Panc1 (cell line): ENCODE data around the gene CCDC83. TPM values are rescaled to one million over a fixed set of nuclear protein-coding genes. Genes with fewer than 3 reads are reported as not detected.
"Not testable (repeated sequence)": the region's sequence is repeated elsewhere in the genome, so short reads cannot be mapped to it uniquely, and the experiment has no call there.

Experiments
- ATAC-seq: fragments of 200-7000 bp; cut with Tn5 transposase; 2 replicates; pipeline ENCODE4 v1.9.1; 2020; ENCODE audit warnings: mild to moderate bottlenecking, moderate library complexity
- BruUV-seq: library from RNA; stranded (reverse); fragments of 400-500 nt; replicated peaks from 2 replicates; lab custom pipeline; 2021; lab: Mats Ljungman, UMichigan
- CTCF ChIA-PET: fragments of 300-600 bp; sonication (Branson Sonifier 250); formaldehyde crosslinking; loops from one replicate; lab custom pipeline; 2022; ENCODE audit warnings: antibody characterized with exemption; lab: Charles Lee
- POLR2A ChIA-PET: fragments of 300-600 bp; sonication (Branson Sonifier 250); formaldehyde crosslinking; loops from one replicate; lab custom pipeline; 2022; ENCODE audit warnings: antibody characterized with exemption; lab: Charles Lee
- DNase-seq: peaks from one replicate; pipeline ENCODE4 v3.0.0-alpha.2; 2010; ENCODE audit warnings: low read depth, low spot score
- H3K27ac ChIP-seq: 2 replicates; pipeline ENCODE4 v1.5.1; 2011; ENCODE audit warnings: mild to moderate bottlenecking, low read length, inconsistent platforms
- H3K27me3 ChIP-seq: fragments of 200-500 bp; sonication (Bioruptor generic); 2 replicates; pipeline ENCODE4 v1.6.0; 2014; ENCODE audit warnings: low read length, inconsistent platforms; ENCODE audit not compliant: control insufficient read depth, insufficient read depth
- H3K36me3 ChIP-seq: fragments of 200-500 bp; sonication (Bioruptor generic); 2 replicates; pipeline ENCODE4 v1.5.1; 2014; ENCODE audit warnings: inconsistent platforms, mild to moderate bottlenecking, low read length, moderate library complexity; ENCODE audit not compliant: control insufficient read depth, insufficient read depth
- H3K4me1 ChIP-seq: 2 replicates; pipeline ENCODE4 v1.5.1; 2011; ENCODE audit warnings: inconsistent platforms, mild to moderate bottlenecking, low read length, moderate library complexity; ENCODE audit not compliant: control insufficient read depth, insufficient read depth
- H3K4me3 ChIP-seq, 2 experiments: 2 replicates each; pipeline ENCODE4 v1.5.1; 2011 to 2012; ENCODE audit warnings: low read depth in 2 of 2, low read length in 2 of 2, mild to moderate bottlenecking in 2 of 2, inconsistent platforms in 1 of 2, moderate library complexity in 1 of 2
- H3K9me3 ChIP-seq: fragments of 200-500 bp; sonication (Bioruptor generic); 2 replicates; pipeline ENCODE4 v1.5.1; 2014; ENCODE audit warnings: low read depth, mild to moderate bottlenecking, inconsistent platforms, low read length, moderate library complexity; ENCODE audit not compliant: control insufficient read depth, insufficient read depth
- POLR2AphosphoS5 ChIP-seq: IDR thresholded peaks from 2 replicates; pipeline ENCODE4 v1.6.1; 2012; ENCODE audit warnings: mild to moderate bottlenecking, low read depth, low read length, moderate library complexity
- SIN3A ChIP-seq: IDR thresholded peaks from 2 replicates; pipeline ENCODE4 v1.6.1; 2012; ENCODE audit warnings: low read depth, mild to moderate bottlenecking, low read length, moderate library complexity, borderline replicate concordance; ENCODE audit not compliant: insufficient read depth
- TCF7L2 ChIP-seq: IDR thresholded peaks from 2 replicates; pipeline ENCODE4 v1.6.1; 2011; ENCODE audit warnings: mild to moderate bottlenecking, low read depth, low read length, inconsistent platforms
- in situ Hi-C: cut with HindIII; loops from 2 replicates; pipeline ENCODE4 v1.10.0; 2016; ENCODE audit warnings: low sequenced_read_pairs, low pct_unique_long_range_greater_than_20kb
- intact Hi-C: fragments of 100-400 bp; cut with micrococcal nuclease; formaldehyde crosslinking; loops from one replicate; pipeline ENCODE4 v1.10.0; 2022; ENCODE audit not compliant: unreplicated experiment
- total RNA-seq: library from RNA; stranded (reverse); gene quantifications from one replicate; pipeline ENCODE4 v1.2.1, GENCODE V29; 2021; ENCODE audit not compliant: unreplicated experiment
- TF ChIP-seq, protein P1 (sequence below): fragments of 450-650 bp; IDR thresholded peaks from 2 replicates; pipeline ENCODE4 v1.5.1; 2017; ENCODE audit warnings: mild to moderate bottlenecking
- TF ChIP-seq, protein P2 (sequence below), 2 experiments: IDR thresholded peaks; 2 replicates each; pipeline ENCODE4 v1.6.1; 2011 to 2012; ENCODE audit warnings: low read depth in 2 of 2, control low read depth in 1 of 2, low read length in 1 of 2, mild to moderate bottlenecking in 1 of 2, moderate library complexity in 1 of 2; ENCODE audit not compliant: insufficient read depth in 1 of 2

The CCDC83 gene
- total RNA-seq, 1 experiment from 2014 or later: not detected

DNA sequence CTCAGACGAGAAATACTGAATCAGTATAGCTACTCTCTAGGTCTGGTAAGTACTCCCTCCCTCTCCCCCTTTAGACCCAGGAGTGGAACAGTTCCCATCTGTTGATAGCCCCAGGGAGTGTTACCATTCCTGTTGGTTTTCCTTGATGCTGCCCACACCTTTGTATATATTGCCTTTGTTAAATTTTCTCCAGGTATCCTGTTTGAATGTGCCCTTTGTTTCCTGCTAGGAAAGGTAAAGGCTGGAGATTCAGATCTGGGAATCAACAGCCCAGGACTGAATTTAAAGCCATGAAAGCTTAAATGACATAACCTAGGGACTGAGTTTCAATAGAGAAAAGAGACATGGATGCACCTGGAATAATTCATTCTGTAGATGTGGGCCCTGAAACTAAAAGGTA is 68.3 kb downstream of the CCDC83 start:
- peaks cover 4% of the 10 kb centered on the region; the same call in 1 of the 2 replicates for H3K27me3 ChIP-seq
- H3K9me3 ChIP-seq: no peaks in the 10 kb centered on the region
- in situ Hi-C loops (no loop called here), intact Hi-C loops (no loop called here)
- no peak overlapping the region for H3K27ac ChIP-seq
- ATAC-seq (no peak), DNase-seq (no peak)
- POLR2A ChIA-PET: no interaction called here
- H3K4me1 ChIP-seq: no peaks in the 10 kb centered on the region
- BruUV-seq: no TSS peak
- CTCF ChIA-PET: no interaction called here
- no peak overlapping the region for H3K4me3 ChIP-seq
- no peaks in the 10 kb centered on the region for H3K36me3 ChIP-seq
- no peak for TF ChIP-seq POLR2AphosphoS5
- TF ChIP-seq, protein P1, sequence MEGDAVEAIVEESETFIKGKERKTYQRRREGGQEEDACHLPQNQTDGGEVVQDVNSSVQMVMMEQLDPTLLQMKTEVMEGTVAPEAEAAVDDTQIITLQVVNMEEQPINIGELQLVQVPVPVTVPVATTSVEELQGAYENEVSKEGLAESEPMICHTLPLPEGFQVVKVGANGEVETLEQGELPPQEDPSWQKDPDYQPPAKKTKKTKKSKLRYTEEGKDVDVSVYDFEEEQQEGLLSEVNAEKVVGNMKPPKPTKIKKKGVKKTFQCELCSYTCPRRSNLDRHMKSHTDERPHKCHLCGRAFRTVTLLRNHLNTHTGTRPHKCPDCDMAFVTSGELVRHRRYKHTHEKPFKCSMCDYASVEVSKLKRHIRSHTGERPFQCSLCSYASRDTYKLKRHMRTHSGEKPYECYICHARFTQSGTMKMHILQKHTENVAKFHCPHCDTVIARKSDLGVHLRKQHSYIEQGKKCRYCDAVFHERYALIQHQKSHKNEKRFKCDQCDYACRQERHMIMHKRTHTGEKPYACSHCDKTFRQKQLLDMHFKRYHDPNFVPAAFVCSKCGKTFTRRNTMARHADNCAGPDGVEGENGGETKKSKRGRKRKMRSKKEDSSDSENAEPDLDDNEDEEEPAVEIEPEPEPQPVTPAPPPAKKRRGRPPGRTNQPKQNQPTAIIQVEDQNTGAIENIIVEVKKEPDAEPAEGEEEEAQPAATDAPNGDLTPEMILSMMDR: no peak
- TF ChIP-seq, protein P2, sequence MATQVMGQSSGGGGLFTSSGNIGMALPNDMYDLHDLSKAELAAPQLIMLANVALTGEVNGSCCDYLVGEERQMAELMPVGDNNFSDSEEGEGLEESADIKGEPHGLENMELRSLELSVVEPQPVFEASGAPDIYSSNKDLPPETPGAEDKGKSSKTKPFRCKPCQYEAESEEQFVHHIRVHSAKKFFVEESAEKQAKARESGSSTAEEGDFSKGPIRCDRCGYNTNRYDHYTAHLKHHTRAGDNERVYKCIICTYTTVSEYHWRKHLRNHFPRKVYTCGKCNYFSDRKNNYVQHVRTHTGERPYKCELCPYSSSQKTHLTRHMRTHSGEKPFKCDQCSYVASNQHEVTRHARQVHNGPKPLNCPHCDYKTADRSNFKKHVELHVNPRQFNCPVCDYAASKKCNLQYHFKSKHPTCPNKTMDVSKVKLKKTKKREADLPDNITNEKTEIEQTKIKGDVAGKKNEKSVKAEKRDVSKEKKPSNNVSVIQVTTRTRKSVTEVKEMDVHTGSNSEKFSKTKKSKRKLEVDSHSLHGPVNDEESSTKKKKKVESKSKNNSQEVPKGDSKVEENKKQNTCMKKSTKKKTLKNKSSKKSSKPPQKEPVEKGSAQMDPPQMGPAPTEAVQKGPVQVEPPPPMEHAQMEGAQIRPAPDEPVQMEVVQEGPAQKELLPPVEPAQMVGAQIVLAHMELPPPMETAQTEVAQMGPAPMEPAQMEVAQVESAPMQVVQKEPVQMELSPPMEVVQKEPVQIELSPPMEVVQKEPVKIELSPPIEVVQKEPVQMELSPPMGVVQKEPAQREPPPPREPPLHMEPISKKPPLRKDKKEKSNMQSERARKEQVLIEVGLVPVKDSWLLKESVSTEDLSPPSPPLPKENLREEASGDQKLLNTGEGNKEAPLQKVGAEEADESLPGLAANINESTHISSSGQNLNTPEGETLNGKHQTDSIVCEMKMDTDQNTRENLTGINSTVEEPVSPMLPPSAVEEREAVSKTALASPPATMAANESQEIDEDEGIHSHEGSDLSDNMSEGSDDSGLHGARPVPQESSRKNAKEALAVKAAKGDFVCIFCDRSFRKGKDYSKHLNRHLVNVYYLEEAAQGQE (IDR thresholded peaks at IDR 0.05; ENCODE audit: insufficient read depth in 1 of 2, low read depth in 2 of 2, low read length in 1 of 2): no peak
- TF ChIP-seq TCF7L2: no peak
- no peak for TF ChIP-seq SIN3A

DNA sequence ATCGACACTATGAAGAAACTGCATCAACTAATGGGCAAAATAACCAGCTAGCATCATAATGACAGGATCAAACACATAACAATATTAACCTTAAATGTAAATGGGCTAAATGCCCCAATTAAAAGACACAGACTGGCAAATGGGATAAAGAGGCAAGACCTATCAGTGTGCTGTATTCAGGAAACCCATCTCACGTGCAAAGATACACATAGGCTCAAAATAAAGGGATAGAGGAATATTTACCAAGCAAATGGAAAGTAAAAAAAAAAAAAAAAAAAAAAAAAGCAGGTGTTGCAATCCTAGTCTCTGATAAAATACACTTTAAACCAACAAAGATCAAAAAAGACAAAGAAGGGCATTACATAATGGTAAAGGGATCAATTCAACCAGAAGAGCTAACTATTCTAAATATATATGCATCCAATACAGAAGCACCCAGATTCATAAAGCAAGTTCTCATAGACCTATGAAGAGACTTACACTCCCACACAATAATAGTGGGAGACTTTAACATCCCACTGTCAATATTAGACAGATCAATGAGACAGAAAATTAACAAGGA is 71.6 kb downstream of the CCDC83 start:
- BruUV-seq, CTCF ChIA-PET, ATAC-seq, H3K9me3 ChIP-seq, H3K4me3 ChIP-seq, DNase-seq, H3K36me3 ChIP-seq, H3K27me3 ChIP-seq, H3K4me1 ChIP-seq, in situ Hi-C loops, intact Hi-C loops, H3K27ac ChIP-seq: not testable (repeated sequence)
- POLR2A ChIA-PET: interaction anchor here (0.7 kb wide), 1 partner anchor 17 kb away, joined by 8 read pairs; no protein-coding TSS in a partner anchor

DNA sequence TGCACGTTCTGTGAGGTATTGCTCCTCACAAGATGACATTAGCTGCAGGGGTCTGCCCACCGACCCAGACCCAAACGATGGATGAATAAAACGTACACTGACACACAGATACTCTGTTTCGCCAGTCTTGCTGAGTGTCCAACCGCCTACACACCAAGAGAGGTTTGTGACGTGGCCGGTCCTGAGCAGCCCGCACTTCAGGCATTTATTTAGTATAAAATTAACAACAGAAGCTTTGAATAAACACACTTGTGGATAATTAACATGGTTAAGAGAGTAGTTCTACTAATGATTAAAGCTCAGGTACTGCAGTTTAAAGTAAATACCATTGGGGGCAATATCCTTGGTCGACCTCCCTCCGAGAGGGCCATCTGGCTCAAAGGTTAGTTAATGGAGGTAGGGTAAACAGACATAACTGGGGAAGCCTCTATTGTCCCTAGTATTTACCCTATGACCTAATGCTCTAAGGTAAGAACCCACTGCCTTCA is 75.7 kb downstream of the CCDC83 start:
- DNase-seq: no peak
- in situ Hi-C loops (no loop called here), intact Hi-C loops (no loop called here)
- Histone ChIP-seq H3K27ac (no peak overlapping the region), H3K36me3 (no peaks in the 10 kb centered on the region), H3K27me3 (no peaks in the 10 kb centered on the region), H3K9me3 (no peaks in the 10 kb centered on the region), H3K4me1 (no peaks in the 10 kb centered on the region), H3K4me3 (no peak overlapping the region)
- CTCF ChIA-PET: no interaction called here
- BruUV-seq: no TSS peak
- POLR2A ChIA-PET: no interaction called here
- TF ChIP-seq, protein P1: no peak
- TF ChIP-seq TCF7L2 (no peak), SIN3A (no peak), POLR2AphosphoS5 (no peak)
- TF ChIP-seq, protein P2 (IDR thresholded peaks at IDR 0.05; ENCODE audit: insufficient read depth in 1 of 2, low read depth in 2 of 2, low read length in 1 of 2): no peak
- ATAC-seq: no peak
